ENCODE results near the gene TP53TG5. TPM values are rescaled to one million over a fixed set of nuclear protein-coding genes. Genes with fewer than 3 reads are reported as not detected.

Gene TP53TG5
- total RNA-seq, 4 donors from 2014 or later = not detected

GRCh38 chr20:45394221-45395113, 16.3 kb upstream of the TP53TG5 start:
- Histone ChIP-seq H3K36me3 (no peaks in the 10 kb centered on the region), H3K4me1 (no peaks in the 10 kb centered on the region), H3K27me3 (no peaks in the 10 kb centered on the region), H3K9me3 (no peaks in the 10 kb centered on the region), H3K27ac (no peak overlapping the region), H3K4me3 (replicated peaks in 1 of 3) (no peak overlapping the region)
- TF ChIP-seq POLR2A (IDR thresholded peaks at IDR 0.05) (no peak), CTCF (IDR thresholded peaks at IDR 0.05) (no peak)
- 73 to 85% methylated on average over 5 to 20 of the region's 21 CpGs for WGBS, 2 donors
- no peak for DNase-seq
- intact Hi-C loops (cut with DNase I) = no loop called here

GRCh38 chr20:45392733-45393132, 14.6 kb upstream of the TP53TG5 start:
- Histone ChIP-seq H3K27ac (no peak overlapping the region), H3K27me3 (no peaks in the 10 kb centered on the region), H3K36me3 (no peaks in the 10 kb centered on the region), H3K4me1 (no peaks in the 10 kb centered on the region), H3K4me3 (replicated peaks in 1 of 3) (no peak overlapping the region), H3K9me3 (no peaks in the 10 kb centered on the region)
- DNase-seq = no peak
- intact Hi-C loops (cut with DNase I) = no loop called here
- 84 to 85% methylated on average over 3 of the region's 3 CpGs for WGBS, 2 donors
- TF ChIP-seq POLR2A (IDR thresholded peaks at IDR 0.05) (no peak), CTCF (IDR thresholded peaks at IDR 0.05) (no peak)

DNA sequence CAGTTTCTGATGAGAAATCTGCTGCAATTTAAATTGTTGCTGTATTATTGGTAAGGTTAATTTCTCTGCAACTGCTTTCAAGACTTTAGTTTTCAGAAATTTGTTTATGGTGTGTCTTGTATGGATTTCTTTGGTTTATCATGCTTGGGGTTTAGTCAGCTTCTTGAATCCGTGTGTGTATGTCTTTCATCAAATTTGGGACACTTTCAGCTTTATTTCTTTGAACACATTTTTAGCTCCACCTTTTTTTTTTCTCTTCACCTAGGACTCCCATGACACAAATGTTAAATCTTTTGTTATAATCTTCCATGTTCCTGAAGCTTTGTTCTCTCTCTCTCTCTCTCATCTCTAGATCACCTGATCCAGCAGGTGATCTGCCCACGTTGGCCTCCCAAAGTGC, 13.4 kb upstream of the TP53TG5 start:
- Histone ChIP-seq H3K36me3 (no peaks in the 10 kb centered on the region), H3K4me1 (no peaks in the 10 kb centered on the region), H3K27ac (no peak overlapping the region), H3K4me3 (replicated peaks in 1 of 3) (no peak overlapping the region), H3K9me3 (no peaks in the 10 kb centered on the region), H3K27me3 (no peaks in the 10 kb centered on the region)
- DNase-seq = no peak
- intact Hi-C loops (cut with DNase I) = no loop called here
- no peak for TF ChIP-seq CTCF (IDR thresholded peaks at IDR 0.05)
- TF ChIP-seq POLR2A (IDR thresholded peaks at IDR 0.05) = no peak
- 79 to 86% methylated on average over 2 of the region's 2 CpGs for WGBS, 2 donors

DNA sequence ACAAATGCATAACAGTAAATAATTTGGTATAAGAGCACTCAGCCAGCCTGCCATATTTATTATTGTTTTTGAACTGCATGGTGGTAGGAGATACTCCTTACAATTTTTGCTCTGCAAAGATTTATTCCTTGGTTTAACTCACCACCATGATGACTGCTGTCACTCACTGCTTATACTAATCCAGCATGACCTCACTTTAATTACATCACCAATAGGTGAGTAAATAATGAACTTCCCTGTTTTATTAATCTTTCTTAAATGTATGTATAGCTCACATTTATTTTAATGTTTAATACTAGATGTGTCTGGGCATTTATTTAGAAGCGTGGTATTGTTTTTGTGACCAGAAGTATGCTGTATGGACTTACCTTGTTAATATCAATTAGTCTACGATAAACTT, 12.8 kb upstream of the TP53TG5 start:
- TF ChIP-seq CTCF (IDR thresholded peaks at IDR 0.05) (no peak), POLR2A (IDR thresholded peaks at IDR 0.05) (no peak)
- H3K36me3 ChIP-seq = no peaks in the 10 kb centered on the region
- intact Hi-C loops (cut with DNase I) = no loop called here
- DNase-seq = no peak
- no peak overlapping the region for H3K4me3 ChIP-seq (replicated peaks in 1 of 3)
- 96 to 97% methylated on average over 2 of the region's 2 CpGs for WGBS, 2 donors
- H3K27me3 ChIP-seq = no peaks in the 10 kb centered on the region
- no peaks in the 10 kb centered on the region for H3K9me3 ChIP-seq
- H3K27ac ChIP-seq = no peak overlapping the region
- H3K4me1 ChIP-seq = no peaks in the 10 kb centered on the region

DNA sequence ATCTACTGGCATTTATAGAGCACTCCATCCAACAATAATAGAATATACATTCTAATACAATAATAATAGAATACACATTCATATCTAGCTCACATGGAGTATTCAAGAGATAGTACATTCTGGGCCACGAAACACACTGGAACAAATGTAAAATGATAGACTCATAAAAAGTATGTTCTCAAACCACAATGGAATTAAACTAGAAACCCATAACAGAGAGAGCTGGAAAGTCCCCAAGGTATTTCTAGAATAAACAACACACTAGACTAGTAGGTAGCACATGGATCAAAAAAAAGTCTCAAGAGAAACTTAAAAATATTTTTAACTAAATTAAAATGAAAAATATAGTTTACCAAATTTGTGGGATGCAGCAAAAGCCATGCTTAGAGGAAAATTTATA, 9.1 kb upstream of the TP53TG5 start:
- whole genome bisulfite sequencing, 2 donors = 95 to 96% methylated on average over 1 of the region's 1 CpG
- Histone ChIP-seq H3K27ac (no peak overlapping the region), H3K36me3 (no peaks in the 10 kb centered on the region), H3K4me1 (no peaks in the 10 kb centered on the region), H3K9me3 (no peaks in the 10 kb centered on the region), H3K27me3 (no peaks in the 10 kb centered on the region), H3K4me3 (replicated peaks in 1 of 3) (no peak overlapping the region)
- intact Hi-C loops (cut with DNase I) = no loop called here
- no peak for DNase-seq
- no peak for TF ChIP-seq CTCF (IDR thresholded peaks at IDR 0.05)
- no peak for TF ChIP-seq POLR2A (IDR thresholded peaks at IDR 0.05)
